Endothelial cell of umbilical vein (primary cell): Measurements from ENCODE around the gene SCTR.

Experiments used
- EZH2 ChIP-seq: IDR thresholded peaks from 2 replicates; pipeline ENCODE4 v1.6.1; 2012; ENCODE audit warnings: borderline replicate concordance, low read depth, mild to moderate bottlenecking, moderate library complexity, low read length, inconsistent platforms; ENCODE audit not compliant: severe bottlenecking
- JUN ChIP-seq: IDR thresholded peaks from 2 replicates; pipeline ENCODE4 v1.6.1; 2011; ENCODE audit warnings: borderline replicate concordance, low read depth; ENCODE audit not compliant: insufficient read length, insufficient read depth
- POLR2A ChIP-seq: IDR thresholded peaks from 2 replicates; pipeline ENCODE4 v1.6.1; 2012; ENCODE audit warnings: low read depth, mild to moderate bottlenecking, control low read depth, low read length
- POLR2AphosphoS5 ChIP-seq: IDR thresholded peaks from 2 replicates; pipeline ENCODE4 v1.6.1; 2012; ENCODE audit warnings: low read depth, mild to moderate bottlenecking, control low read depth, low read length, moderate library complexity; ENCODE audit not compliant: insufficient read depth
- TF ChIP-seq, protein P1 (sequence below), 2 donors: IDR thresholded peaks; 1 replicate in 1 of 2; 2 replicates in 1 of 2; pipeline ENCODE4 v1.5.1; 2011; ENCODE audit warnings: low read length in 2 of 2, mild to moderate bottlenecking in 2 of 2, moderate library complexity in 2 of 2, control low read depth in 1 of 2, inconsistent platforms in 1 of 2, low read depth in 1 of 2; ENCODE audit not compliant: insufficient read depth in 1 of 2; ENCODE audit errors: extremely low read depth in 1 of 2

GRCh38 chr2:119449521-119449920, 74.8 kb downstream of the SCTR start:
- TF ChIP-seq, protein P1, sequence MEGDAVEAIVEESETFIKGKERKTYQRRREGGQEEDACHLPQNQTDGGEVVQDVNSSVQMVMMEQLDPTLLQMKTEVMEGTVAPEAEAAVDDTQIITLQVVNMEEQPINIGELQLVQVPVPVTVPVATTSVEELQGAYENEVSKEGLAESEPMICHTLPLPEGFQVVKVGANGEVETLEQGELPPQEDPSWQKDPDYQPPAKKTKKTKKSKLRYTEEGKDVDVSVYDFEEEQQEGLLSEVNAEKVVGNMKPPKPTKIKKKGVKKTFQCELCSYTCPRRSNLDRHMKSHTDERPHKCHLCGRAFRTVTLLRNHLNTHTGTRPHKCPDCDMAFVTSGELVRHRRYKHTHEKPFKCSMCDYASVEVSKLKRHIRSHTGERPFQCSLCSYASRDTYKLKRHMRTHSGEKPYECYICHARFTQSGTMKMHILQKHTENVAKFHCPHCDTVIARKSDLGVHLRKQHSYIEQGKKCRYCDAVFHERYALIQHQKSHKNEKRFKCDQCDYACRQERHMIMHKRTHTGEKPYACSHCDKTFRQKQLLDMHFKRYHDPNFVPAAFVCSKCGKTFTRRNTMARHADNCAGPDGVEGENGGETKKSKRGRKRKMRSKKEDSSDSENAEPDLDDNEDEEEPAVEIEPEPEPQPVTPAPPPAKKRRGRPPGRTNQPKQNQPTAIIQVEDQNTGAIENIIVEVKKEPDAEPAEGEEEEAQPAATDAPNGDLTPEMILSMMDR (IDR thresholded peaks at IDR 0.05; ENCODE audit: extremely low read depth in 1 of 2, insufficient read depth in 1 of 2, low read depth in 1 of 2, low read length in 2 of 2), result no peak
- TF ChIP-seq EZH2, result no peak
- no peak for TF ChIP-seq POLR2A
- TF ChIP-seq POLR2AphosphoS5, result no peak
- no peak for TF ChIP-seq JUN
